NT2/D1 (cell line): ENCODE data around the gene LBHD2.

Experiments used
- SUZ12 ChIP-seq: IDR thresholded peaks from 2 replicates; pipeline ENCODE4 v1.6.1; 2011; ENCODE audit not compliant: insufficient read length, insufficient read depth; ENCODE audit errors: extremely low read depth
- YY1 ChIP-seq: IDR thresholded peaks from 2 replicates; pipeline ENCODE4 v1.6.1; 2011; ENCODE audit not compliant: insufficient read length, insufficient read depth
- ZNF274 ChIP-seq: IDR thresholded peaks from 2 replicates; pipeline ENCODE4 v1.6.1; 2011; ENCODE audit warnings: mild to moderate bottlenecking, low read depth, low read length

GRCh38 chr14:103128631-103129300, 44.8 kb downstream of the LBHD2 start:
- no peak for TF ChIP-seq YY1
- TF ChIP-seq ZNF274 = no peak
- TF ChIP-seq SUZ12 = no peak
